IPS-NIHi11 (cell line): ENCODE results near the gene CGREF1.
"Not testable (repeated sequence)": the region's sequence is repeated elsewhere in the genome, so short reads cannot be mapped to it uniquely, and the experiment has no call there.

ENCODE experiments used
- DNase-seq: peaks from one replicate; pipeline ENCODE4 v3.0.0; 2012; ENCODE audit warnings: mixed read lengths, low spot score

Gene CGREF1

DNA sequence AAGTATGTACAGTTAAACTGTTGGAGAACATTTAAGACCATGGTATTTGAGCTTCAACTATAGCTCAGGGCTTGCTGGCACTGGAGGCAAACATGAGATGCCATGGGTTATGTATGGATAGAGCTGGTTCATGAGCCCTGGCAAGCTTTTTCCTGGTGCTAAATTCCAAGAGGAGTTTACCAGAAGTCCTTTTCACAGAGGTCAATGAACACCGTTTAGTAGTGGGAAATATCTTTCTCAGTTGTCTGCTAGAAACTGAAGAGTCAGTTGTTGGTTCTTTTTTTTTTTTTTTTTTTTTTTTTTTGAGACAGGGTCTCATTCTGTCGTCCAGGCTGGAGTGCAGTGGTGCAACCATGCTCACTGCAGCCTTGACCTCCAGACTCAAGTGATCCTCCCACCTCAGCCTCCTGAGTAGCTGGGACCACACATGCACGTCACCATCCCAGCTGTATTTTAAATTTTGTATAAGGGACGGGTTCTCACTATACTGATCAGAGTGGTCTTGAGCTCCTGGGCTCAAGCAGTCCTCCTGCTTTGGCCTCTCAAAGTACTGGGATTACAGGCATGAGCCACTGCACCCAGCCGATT, 31.0 kb downstream of the CGREF1 start:
- no peak for DNase-seq

DNA sequence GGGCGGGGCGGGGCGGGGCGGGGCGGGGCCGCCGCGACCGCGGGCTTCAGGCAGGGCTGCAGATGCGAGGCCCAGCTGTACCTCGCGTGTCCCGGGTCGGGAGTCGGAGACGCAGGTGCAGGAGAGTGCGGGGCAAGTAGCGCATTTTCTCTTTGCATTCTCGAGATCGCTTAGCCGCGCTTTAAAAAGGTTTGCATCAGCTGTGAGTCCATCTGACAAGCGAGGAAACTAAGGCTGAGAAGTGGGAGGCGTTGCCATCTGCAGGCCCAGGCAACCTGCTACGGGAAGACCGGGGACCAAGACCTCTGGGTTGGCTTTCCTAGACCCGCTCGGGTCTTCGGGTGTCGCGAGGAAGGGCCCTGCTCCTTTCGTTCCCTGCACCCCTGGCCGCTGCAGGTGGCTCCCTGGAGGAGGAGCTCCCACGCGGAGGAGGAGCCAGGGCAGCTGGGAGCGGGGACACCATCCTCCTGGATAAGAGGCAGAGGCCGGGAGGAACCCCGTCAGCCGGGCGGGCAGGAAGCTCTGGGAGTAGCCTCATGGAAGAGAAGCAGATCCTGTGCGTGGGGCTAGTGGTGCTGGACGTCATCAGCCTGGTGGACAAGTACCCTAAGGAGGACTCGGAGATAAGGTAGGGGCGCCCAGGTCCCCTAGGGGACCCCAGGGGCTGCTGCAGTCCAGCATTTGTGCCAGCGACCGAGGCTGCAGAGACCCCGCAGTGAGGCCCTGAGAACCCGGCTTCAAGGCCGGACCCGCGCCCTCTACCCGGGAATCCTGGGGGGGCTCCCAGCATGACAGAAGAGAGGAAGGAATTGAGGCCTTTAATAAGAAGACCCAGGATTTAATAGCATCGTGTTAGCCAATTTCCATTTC, 32.0 kb downstream of the CGREF1 start, which contains the start of gene KHK:
Gene KHK, plus strand, starts transcription at position 49 of the 870 bp plus-strand sequence. Its CDS starts 488 bp downstream, at position 537.
- peak; percentile 76 for DNase-seq

- peak; percentile 99 for DNase-seq
Measured at GRCh38 chr2:27086090-27086723, 32.7 kb downstream of the CGREF1 start.

DNA sequence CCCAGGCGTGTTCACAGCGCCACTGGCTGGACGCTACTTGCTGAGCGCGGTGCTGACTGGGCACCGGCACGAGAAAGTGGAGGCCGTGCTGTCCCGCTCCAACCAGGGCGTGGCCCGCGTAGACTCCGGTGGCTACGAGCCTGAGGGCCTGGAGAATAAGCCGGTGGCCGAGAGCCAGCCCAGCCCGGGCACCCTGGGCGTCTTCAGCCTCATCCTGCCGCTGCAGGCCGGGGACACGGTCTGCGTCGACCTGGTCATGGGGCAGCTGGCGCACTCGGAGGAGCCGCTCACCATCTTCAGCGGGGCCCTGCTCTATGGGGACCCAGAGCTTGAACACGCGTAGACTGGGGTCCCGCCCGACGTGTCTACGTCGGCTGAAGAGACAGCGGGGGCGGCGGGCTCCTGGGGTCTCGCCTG, 33.2 kb downstream of the CGREF1 start:
- peak; percentile 57 for DNase-seq

GRCh38 chr2:27085062-27085672, 33.8 kb downstream of the CGREF1 start:
- DNase-seq = no peak

- DNase-seq = no peak
Measured at GRCh38 chr2:27084297-27085061, 34.4 kb downstream of the CGREF1 start.

DNA sequence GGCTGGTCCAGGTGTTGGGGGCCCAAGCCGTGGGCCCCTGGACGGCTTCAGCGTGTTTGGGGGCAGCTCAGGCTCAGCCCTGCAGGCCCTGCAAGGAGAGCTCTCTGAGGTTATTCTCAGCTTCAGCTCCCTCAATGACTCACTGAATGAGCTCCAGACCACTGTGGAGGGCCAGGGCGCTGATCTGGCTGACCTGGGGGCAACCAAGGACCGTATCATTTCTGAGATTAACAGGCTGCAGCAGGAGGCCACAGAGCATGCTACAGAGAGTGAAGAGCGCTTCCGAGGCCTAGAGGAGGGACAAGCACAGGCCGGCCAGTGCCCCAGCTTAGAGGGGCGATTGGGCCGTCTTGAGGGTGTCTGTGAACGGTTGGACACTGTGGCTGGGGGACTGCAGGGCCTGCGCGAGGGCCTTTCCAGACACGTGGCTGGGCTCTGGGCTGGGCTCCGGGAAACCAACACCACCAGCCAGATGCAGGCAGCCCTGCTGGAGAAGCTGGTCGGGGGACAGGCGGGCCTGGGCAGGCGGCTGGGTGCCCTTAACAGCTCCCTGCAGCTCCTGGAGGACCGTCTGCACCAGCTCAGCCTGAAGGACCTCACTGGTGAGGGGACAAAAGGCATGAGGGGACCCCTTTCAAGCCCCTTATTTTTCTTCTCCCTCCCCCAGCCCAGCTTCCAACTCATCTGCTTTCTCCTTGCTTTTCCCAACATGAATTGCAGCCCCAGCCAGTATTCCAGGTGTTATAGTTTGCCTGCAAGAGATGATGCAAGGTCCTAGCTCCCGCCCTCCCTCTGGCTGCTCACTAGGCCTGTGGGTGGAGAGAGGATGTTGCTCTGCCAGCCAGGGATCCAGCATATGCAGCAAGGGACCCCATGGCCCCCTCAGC, 35.3 kb downstream of the CGREF1 start:
- no peak for DNase-seq

DNA sequence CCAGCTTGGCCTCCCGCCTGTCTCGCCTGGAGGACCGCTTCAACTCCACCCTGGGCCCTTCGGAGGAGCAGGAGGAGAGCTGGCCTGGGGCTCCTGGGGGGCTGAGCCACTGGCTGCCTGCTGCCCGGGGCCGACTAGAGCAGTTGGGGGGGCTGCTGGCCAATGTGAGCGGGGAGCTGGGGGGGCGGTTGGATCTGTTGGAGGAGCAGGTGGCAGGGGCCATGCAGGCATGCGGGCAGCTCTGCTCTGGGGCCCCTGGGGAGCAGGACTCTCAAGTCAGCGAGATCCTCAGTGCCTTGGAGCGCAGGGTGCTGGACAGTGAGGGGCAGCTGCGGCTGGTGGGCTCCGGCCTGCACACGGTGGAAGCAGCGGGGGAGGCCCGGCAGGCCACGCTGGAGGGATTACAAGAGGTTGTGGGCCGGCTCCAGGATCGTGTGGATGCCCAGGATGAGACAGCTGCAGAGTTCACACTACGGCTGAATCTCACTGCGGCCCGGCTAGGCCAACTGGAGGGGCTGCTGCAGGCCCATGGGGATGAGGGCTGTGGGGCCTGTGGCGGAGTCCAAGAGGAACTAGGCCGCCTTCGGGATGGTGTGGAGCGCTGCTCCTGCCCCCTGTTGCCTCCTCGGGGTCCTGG, 36.0 kb downstream of the CGREF1 start:
- no peak for DNase-seq

DNA sequence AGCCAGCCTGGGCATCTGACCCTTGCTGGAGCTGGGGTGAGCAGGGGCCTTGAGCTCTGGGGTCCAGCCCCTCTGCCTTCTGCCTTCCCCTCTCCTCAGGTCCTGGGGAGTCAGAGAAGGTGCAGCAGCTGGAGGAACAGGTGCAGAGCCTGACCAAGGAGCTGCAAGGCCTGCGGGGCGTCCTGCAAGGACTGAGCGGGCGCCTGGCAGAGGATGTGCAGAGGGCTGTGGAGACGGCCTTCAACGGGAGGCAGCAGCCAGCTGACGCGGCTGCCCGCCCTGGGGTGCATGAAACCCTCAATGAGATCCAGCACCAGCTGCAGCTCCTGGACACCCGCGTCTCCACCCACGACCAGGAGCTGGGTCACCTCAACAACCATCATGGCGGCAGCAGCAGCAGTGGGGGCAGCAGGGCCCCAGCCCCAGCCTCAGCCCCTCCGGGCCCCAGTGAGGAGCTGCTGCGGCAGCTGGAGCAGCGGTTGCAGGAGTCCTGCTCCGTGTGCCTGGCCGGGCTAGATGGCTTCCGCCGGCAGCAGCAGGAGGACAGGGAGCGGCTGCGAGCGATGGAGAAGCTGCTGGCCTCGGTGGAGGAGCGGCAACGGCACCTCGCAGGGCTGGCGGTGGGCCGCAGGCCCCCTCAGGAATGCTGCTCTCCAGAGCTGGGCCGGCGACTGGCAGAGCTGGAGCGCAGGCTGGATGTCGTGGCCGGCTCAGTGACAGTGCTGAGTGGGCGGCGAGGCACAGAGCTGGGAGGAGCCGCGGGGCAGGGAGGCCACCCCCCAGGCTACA, 36.8 kb downstream of the CGREF1 start:
- DNase-seq = no peak

DNA sequence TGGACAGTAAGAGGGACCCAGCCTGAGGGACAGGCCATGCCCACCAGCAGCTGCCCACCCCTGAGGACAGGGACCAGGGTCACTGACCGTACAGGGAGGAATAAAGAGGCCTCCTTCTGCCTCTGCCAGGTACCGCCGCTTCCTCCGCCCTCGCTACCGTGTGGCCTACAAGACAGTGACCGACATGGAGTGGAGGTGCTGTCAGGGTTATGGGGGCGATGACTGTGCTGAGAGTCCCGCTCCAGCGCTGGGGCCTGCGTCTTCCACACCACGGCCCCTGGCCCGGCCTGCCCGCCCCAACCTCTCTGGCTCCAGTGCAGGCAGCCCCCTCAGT, 38.4 kb downstream of the CGREF1 start:
- no peak for DNase-seq

DNA sequence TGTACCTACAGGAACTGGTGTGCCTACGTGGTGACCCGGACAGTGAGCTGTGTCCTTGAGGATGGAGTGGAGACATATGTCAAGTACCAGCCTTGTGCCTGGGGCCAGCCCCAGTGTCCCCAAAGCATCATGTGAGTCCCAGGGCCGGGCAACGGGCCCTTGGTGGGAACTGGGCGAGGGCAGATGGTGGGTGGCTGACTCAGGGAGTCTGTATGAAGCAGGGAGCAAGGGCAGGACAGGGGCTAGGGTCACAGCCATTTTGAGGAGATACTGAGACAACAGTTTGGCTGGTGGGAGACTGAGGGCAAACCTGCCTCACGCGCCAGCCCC, 38.8 kb downstream of the CGREF1 start:
- DNase-seq = no peak

- DNase-seq = no peak
Measured at GRCh38 chr2:27079233-27080139, 39.4 kb downstream of the CGREF1 start.

- DNase-seq = peak; percentile 40
Measured at GRCh38 chr2:27078267-27079194, 40.4 kb downstream of the CGREF1 start, which contains the start of gene EMILIN1. EMILIN1 (plus strand) TSS chr2:27078615; CDS start chr2:27079066, 451 bp downstream.

DNA sequence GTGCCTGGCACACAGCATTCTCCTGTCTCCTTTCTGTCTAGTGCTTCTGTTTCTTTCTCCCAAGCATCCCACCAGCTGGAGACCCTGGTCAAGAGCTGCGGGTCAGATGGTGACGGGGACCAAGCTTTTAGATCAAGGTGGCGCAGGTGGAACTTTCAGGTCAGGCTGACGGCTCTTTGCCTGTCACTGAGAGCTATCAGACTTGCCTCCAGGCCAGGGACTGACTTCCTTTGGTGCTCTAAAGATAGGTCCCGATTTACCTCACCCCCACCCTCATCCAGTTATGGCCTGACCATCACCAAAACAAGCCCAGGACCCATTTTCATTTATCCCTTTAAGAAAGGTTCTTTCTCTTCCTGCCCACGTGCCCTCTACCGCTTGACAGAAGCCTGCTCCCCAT, 41.7 kb downstream of the CGREF1 start:
- no peak for DNase-seq

GRCh38 chr2:27076323-27076722, 42.6 kb downstream of the CGREF1 start:
- no peak for DNase-seq

- not testable (repeated sequence) for DNase-seq
Measured at GRCh38 chr2:27075566-27075871, 43.4 kb downstream of the CGREF1 start.

GRCh38 chr2:27074738-27075565, 44.0 kb downstream of the CGREF1 start:
- no peak for DNase-seq
